ENCODE results near the gene WASHC3.

DNA sequence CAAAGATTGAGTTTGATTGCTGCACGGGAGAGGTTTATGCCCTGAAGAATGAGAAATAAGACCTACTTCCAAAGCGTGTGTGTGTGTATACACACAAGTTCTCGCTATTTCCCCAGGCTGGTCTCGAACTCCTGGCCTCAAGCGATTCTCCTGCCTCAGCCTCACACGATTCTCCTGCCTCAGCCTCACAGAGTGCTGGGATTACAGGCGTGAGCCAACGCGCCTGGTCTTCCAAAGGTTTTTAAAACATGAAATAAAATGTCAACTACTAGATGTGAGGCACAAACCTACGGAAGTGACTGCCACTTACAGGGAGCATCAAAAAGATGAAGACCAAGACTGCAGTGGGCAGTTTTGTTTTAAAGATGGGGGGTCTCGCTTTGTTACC lies 622 bp upstream of the WASHC3 start:
- no peak for TF ChIP-seq POLR2AphosphoS5 (IDR thresholded peaks at IDR 0.05; ENCODE audit: low read depth, low read length)
- TF ChIP-seq, protein P1, sequence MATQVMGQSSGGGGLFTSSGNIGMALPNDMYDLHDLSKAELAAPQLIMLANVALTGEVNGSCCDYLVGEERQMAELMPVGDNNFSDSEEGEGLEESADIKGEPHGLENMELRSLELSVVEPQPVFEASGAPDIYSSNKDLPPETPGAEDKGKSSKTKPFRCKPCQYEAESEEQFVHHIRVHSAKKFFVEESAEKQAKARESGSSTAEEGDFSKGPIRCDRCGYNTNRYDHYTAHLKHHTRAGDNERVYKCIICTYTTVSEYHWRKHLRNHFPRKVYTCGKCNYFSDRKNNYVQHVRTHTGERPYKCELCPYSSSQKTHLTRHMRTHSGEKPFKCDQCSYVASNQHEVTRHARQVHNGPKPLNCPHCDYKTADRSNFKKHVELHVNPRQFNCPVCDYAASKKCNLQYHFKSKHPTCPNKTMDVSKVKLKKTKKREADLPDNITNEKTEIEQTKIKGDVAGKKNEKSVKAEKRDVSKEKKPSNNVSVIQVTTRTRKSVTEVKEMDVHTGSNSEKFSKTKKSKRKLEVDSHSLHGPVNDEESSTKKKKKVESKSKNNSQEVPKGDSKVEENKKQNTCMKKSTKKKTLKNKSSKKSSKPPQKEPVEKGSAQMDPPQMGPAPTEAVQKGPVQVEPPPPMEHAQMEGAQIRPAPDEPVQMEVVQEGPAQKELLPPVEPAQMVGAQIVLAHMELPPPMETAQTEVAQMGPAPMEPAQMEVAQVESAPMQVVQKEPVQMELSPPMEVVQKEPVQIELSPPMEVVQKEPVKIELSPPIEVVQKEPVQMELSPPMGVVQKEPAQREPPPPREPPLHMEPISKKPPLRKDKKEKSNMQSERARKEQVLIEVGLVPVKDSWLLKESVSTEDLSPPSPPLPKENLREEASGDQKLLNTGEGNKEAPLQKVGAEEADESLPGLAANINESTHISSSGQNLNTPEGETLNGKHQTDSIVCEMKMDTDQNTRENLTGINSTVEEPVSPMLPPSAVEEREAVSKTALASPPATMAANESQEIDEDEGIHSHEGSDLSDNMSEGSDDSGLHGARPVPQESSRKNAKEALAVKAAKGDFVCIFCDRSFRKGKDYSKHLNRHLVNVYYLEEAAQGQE (IDR thresholded peaks at IDR 0.05; ENCODE audit: insufficient read depth in 1 of 2, low read depth in 2 of 2, low read length in 2 of 2) = no peak

All from PFSK-1 (cell line).